Measurements from ENCODE around the gene PCDHA1. TPM values are rescaled to one million over a fixed set of nuclear protein-coding genes. Genes with fewer than 3 reads are reported as not detected.
"Not testable (repeated sequence)": the region's sequence is repeated elsewhere in the genome, so short reads cannot be mapped to it uniquely, and the experiment has no call there.

PCDHA1 gene
- total RNA-seq, result not detected

GRCh38 chr5:140785905-140786686 is at the start of gene PCDHA1:
Gene PCDHA1 (plus strand): TSS chr5:140786140.
- Mint-ChIP-seq H3K9me3 (peaks cover 24% of the 10 kb centered on the region), H3K4me3 (no peak within 1 kb of the TSS), H3K4me1 (no peaks in the 10 kb centered on the region), H3K36me3 (ENCODE audit: low read depth) (no peaks in the 10 kb centered on the region), H3K27ac (no peak within 1 kb of the TSS), H3K27me3 (peaks cover 10% of the 10 kb centered on the region)
- no peak for ATAC-seq (replicated peaks)

- peaks cover 34% of the 10 kb centered on the region for H3K27me3 Mint-ChIP-seq
Measured at GRCh38 chr5:140737486-140737885, 48.5 kb upstream of the PCDHA1 start.

GRCh38 chr5:140741967-140742366 is 44.0 kb upstream of the PCDHA1 start:
- H3K36me3 Mint-ChIP-seq (ENCODE audit: low read depth), result no peaks in the 10 kb centered on the region
- H3K4me1 Mint-ChIP-seq, result no peaks in the 10 kb centered on the region
- H3K27me3 Mint-ChIP-seq, result peaks cover 11% of the 10 kb centered on the region
- no peak overlapping the region for H3K4me3 Mint-ChIP-seq
- H3K9me3 Mint-ChIP-seq, result peaks cover 20% of the 10 kb centered on the region
- no peak overlapping the region for H3K27ac Mint-ChIP-seq
- ATAC-seq (replicated peaks), result no peak

More at GRCh38 chr5:140737486-140737885, 48.5 kb upstream of the PCDHA1 start:
- no peak overlapping the region for H3K27ac Mint-ChIP-seq
- no peaks in the 10 kb centered on the region for H3K4me1 Mint-ChIP-seq
- peaks cover 16% of the 10 kb centered on the region for H3K9me3 Mint-ChIP-seq
- no peak for ATAC-seq (replicated peaks)
- H3K36me3 Mint-ChIP-seq (ENCODE audit: low read depth), result no peaks in the 10 kb centered on the region
- no peak overlapping the region for H3K4me3 Mint-ChIP-seq

GRCh38 chr5:140753561-140753960 is 32.4 kb upstream of the PCDHA1 start:
- Mint-ChIP-seq H3K4me3 (no peak overlapping the region), H3K27ac (no peak overlapping the region), H3K4me1 (no peaks in the 10 kb centered on the region), H3K9me3 (peaks cover 40% of the 10 kb centered on the region), H3K36me3 (ENCODE audit: low read depth) (no peaks in the 10 kb centered on the region), H3K27me3 (peaks cover 18% of the 10 kb centered on the region)
- ATAC-seq (replicated peaks), result no peak

GRCh38 chr5:140764177-140764973 is 21.6 kb upstream of the PCDHA1 start:
- no peak overlapping the region for H3K4me3 Mint-ChIP-seq
- ATAC-seq (replicated peaks), result no peak
- peaks cover 9% of the 10 kb centered on the region for H3K36me3 Mint-ChIP-seq (ENCODE audit: low read depth)
- no peaks in the 10 kb centered on the region for H3K4me1 Mint-ChIP-seq
- no peak overlapping the region for H3K27ac Mint-ChIP-seq
- peaks cover 24% of the 10 kb centered on the region for H3K9me3 Mint-ChIP-seq
- H3K27me3 Mint-ChIP-seq, result peaks cover 4% of the 10 kb centered on the region

GRCh38 chr5:140767444-140767843 is 18.5 kb upstream of the PCDHA1 start:
- Mint-ChIP-seq H3K27me3 (peaks cover under 1% of the 10 kb centered on the region), H3K4me3 (no peak overlapping the region), H3K9me3 (peaks cover 27% of the 10 kb centered on the region), H3K27ac (no peak overlapping the region), H3K36me3 (ENCODE audit: low read depth) (peaks cover 4% of the 10 kb centered on the region), H3K4me1 (no peaks in the 10 kb centered on the region)
- no peak for ATAC-seq (replicated peaks)

GRCh38 chr5:140780512-140780911 is 5.4 kb upstream of the PCDHA1 start:
- H3K36me3 Mint-ChIP-seq (ENCODE audit: low read depth), result no peaks in the 10 kb centered on the region
- H3K4me1 Mint-ChIP-seq, result no peaks in the 10 kb centered on the region
- no peak for ATAC-seq (replicated peaks)
- peaks cover 44% of the 10 kb centered on the region for H3K9me3 Mint-ChIP-seq
- no peak overlapping the region for H3K27ac Mint-ChIP-seq
- H3K4me3 Mint-ChIP-seq, result no peak overlapping the region
- H3K27me3 Mint-ChIP-seq, result peaks cover 4% of the 10 kb centered on the region

GRCh38 chr5:140787422-140787821 is 1.5 kb downstream of the PCDHA1 start:
- H3K36me3 Mint-ChIP-seq (ENCODE audit: low read depth); H3K27ac Mint-ChIP-seq; H3K4me3 Mint-ChIP-seq; H3K4me1 Mint-ChIP-seq; ATAC-seq (replicated peaks): not testable (repeated sequence)
- Mint-ChIP-seq H3K9me3 (peaks cover 23% of the 10 kb centered on the region), H3K27me3 (peaks cover 17% of the 10 kb centered on the region)

- not testable (repeated sequence) for H3K36me3 Mint-ChIP-seq (ENCODE audit: low read depth); H3K4me1 Mint-ChIP-seq; ATAC-seq (replicated peaks); H3K4me3 Mint-ChIP-seq; H3K27ac Mint-ChIP-seq
- peaks cover 19% of the 10 kb centered on the region for H3K27me3 Mint-ChIP-seq
- peaks cover 19% of the 10 kb centered on the region for H3K9me3 Mint-ChIP-seq
Measured at GRCh38 chr5:140787849-140788504, 2.0 kb downstream of the PCDHA1 start.

- H3K4me3 Mint-ChIP-seq, result no peak overlapping the region
- H3K27me3 Mint-ChIP-seq, result peaks cover 21% of the 10 kb centered on the region
- no peak overlapping the region for H3K27ac Mint-ChIP-seq
- no peak for ATAC-seq (replicated peaks)
- peaks cover 17% of the 10 kb centered on the region for H3K9me3 Mint-ChIP-seq
- H3K4me1 Mint-ChIP-seq, result no peaks in the 10 kb centered on the region
- no peaks in the 10 kb centered on the region for H3K36me3 Mint-ChIP-seq (ENCODE audit: low read depth)
Measured at GRCh38 chr5:140791089-140791488, 5.1 kb downstream of the PCDHA1 start.

GRCh38 chr5:140794595-140795258 is 8.8 kb downstream of the PCDHA1 start, which contains the start of gene PCDHA2:
Gene PCDHA2 (plus strand): TSS chr5:140794852.
- Mint-ChIP-seq H3K9me3 (peaks cover 15% of the 10 kb centered on the region), H3K36me3 (ENCODE audit: low read depth) (no peaks in the 10 kb centered on the region), H3K27me3 (peaks cover 18% of the 10 kb centered on the region), H3K27ac (no peak within 1 kb of the TSS), H3K4me3 (no peak within 1 kb of the TSS), H3K4me1 (no peaks in the 10 kb centered on the region)
- ATAC-seq (replicated peaks), result no peak

GRCh38 chr5:140795259-140795641 is 9.3 kb downstream of the PCDHA1 start:
- peaks cover 16% of the 10 kb centered on the region for H3K9me3 Mint-ChIP-seq

GRCh38 chr5:140796072-140796717 is 10.3 kb downstream of the PCDHA1 start:
- not testable (repeated sequence) for H3K36me3 Mint-ChIP-seq (ENCODE audit: low read depth); H3K4me1 Mint-ChIP-seq; H3K27ac Mint-ChIP-seq; H3K4me3 Mint-ChIP-seq; ATAC-seq (replicated peaks)
- peaks cover 18% of the 10 kb centered on the region for H3K27me3 Mint-ChIP-seq
- peaks cover 17% of the 10 kb centered on the region for H3K9me3 Mint-ChIP-seq

More at GRCh38 chr5:140795259-140795641, 9.3 kb downstream of the PCDHA1 start:
- no peak for ATAC-seq (replicated peaks)
- Mint-ChIP-seq H3K36me3 (ENCODE audit: low read depth) (no peaks in the 10 kb centered on the region), H3K4me3 (no peak overlapping the region), H3K27me3 (peaks cover 21% of the 10 kb centered on the region), H3K4me1 (no peaks in the 10 kb centered on the region), H3K27ac (no peak overlapping the region)

GRCh38 chr5:140796718-140797095 is 10.8 kb downstream of the PCDHA1 start:
- no peaks in the 10 kb centered on the region for H3K4me1 Mint-ChIP-seq

More at GRCh38 chr5:140796718-140797095, 10.8 kb downstream of the PCDHA1 start:
- peaks cover 16% of the 10 kb centered on the region for H3K27me3 Mint-ChIP-seq
- H3K27ac Mint-ChIP-seq, result no peak overlapping the region
- no peak for ATAC-seq (replicated peaks)
- no peak overlapping the region for H3K4me3 Mint-ChIP-seq
- H3K36me3 Mint-ChIP-seq (ENCODE audit: low read depth), result no peaks in the 10 kb centered on the region
- peaks cover 13% of the 10 kb centered on the region for H3K9me3 Mint-ChIP-seq
